HepG2 (cell line): ENCODE measurements around the gene RUNX2. TPM values are rescaled to one million over a fixed set of nuclear protein-coding genes. Genes with fewer than 3 reads are reported as not detected.

Experiments
- HES4 ChIP-seq: sonication (generic); formaldehyde crosslinking; IDR thresholded peaks from 2 replicates; pipeline ENCODE4 v1.9.0; 2021; ENCODE audit warnings: mild to moderate bottlenecking, missing genetic modification reagents, borderline replicate concordance
- KLF12 ChIP-seq: sonication (generic); formaldehyde crosslinking; IDR thresholded peaks from 2 replicates; pipeline ENCODE4 v1.4.0; 2020; ENCODE audit warnings: missing genetic modification reagents, borderline replicate concordance
- RBM22 ChIP-seq: fragments of 200-400 bp; formaldehyde crosslinking; optimal IDR thresholded peaks from 2 replicates; pipeline ENCODE3; 2017; ENCODE audit warnings: mild to moderate bottlenecking, low read length, moderate library complexity
- SRF ChIP-seq: IDR thresholded peaks from 2 replicates; pipeline ENCODE4 v1.6.1; 2011; ENCODE audit warnings: mild to moderate bottlenecking, low read depth, low read length, moderate library complexity
- TARDBP ChIP-seq: sonication (generic); formaldehyde crosslinking; IDR thresholded peaks from 2 replicates; pipeline ENCODE4 v1.8.0; 2022; ENCODE audit warnings: mild to moderate bottlenecking, missing genetic modification reagents
- ZNF121 ChIP-seq: sonication (generic); formaldehyde crosslinking; IDR thresholded peaks from 2 replicates; pipeline ENCODE4 v1.5.0; 2020; ENCODE audit warnings: mild to moderate bottlenecking, missing genetic modification reagents
- polyA plus RNA-seq, 8 experiments: library from polyadenylated mRNA; depleted of rRNA in 3 of 8; stranded (reverse) in 7 of 8; unstranded in 1 of 8; fragments of >200 nt; fragmentation: Illumina TruSeq in 4 of 8; extraction: Trizol in 4 of 8; gene quantifications; 2 replicates each; pipeline versions ENCODE4 v1.2.1 to v1.2.3, GENCODE V29; 2011 to 2016; ENCODE audit warnings: low read depth in 4 of 8, missing spikeins in 1 of 8, mixed read lengths in 1 of 8; ENCODE audit not compliant: insufficient read depth in 1 of 8
- total RNA-seq, 5 experiments: library from RNA; depleted of rRNA; stranded (reverse); fragments of >200 nt; fragmentation: Illumina TruSeq; extraction: Trizol; gene quantifications; 2 replicates each; pipeline ENCODE4 v1.2.3, GENCODE V29; 2016; ENCODE audit warnings: low read depth in 1 of 5
- TF ChIP-seq, protein P1 (sequence below): sonication (generic); formaldehyde crosslinking; IDR thresholded peaks from 2 replicates; pipeline ENCODE4 v1.4.0; 2020; ENCODE audit warnings: missing genetic modification reagents, borderline replicate concordance
- TF ChIP-seq, protein P2 (sequence below): sonication (generic); formaldehyde crosslinking; IDR thresholded peaks from 2 replicates; pipeline ENCODE4 v1.8.0; 2022; ENCODE audit warnings: mild to moderate bottlenecking, missing genetic modification reagents, borderline replicate concordance
- TF ChIP-seq, protein P3 (sequence below): sonication (generic); formaldehyde crosslinking; IDR thresholded peaks from 2 replicates; pipeline ENCODE4; 2020; ENCODE audit warnings: missing genetic modification reagents, mild to moderate bottlenecking, borderline replicate concordance
- TF ChIP-seq, protein P4 (sequence below): sonication (generic); formaldehyde crosslinking; IDR thresholded peaks from 2 replicates; pipeline ENCODE4 v1.5.1; 2020; ENCODE audit warnings: mild to moderate bottlenecking, missing genetic modification reagents, moderate library complexity
- TF ChIP-seq, protein P5 (sequence below): sonication (generic); formaldehyde crosslinking; IDR thresholded peaks from 2 replicates; pipeline ENCODE4 v1.5.1; 2020; ENCODE audit warnings: mild to moderate bottlenecking, moderate library complexity, missing genetic modification reagents
- TF ChIP-seq, protein P6 (sequence below): IDR thresholded peaks from 2 replicates; pipeline ENCODE4 v1.6.1; 2012; ENCODE audit warnings: low read depth, low read length, improper control_type of control experiment

Gene RUNX2
- total and polyA plus RNA-seq, 2 of the 13 experiments (the other 11 are each of a cell fraction or from before 2014, with no cell fraction given), result not detected

DNA sequence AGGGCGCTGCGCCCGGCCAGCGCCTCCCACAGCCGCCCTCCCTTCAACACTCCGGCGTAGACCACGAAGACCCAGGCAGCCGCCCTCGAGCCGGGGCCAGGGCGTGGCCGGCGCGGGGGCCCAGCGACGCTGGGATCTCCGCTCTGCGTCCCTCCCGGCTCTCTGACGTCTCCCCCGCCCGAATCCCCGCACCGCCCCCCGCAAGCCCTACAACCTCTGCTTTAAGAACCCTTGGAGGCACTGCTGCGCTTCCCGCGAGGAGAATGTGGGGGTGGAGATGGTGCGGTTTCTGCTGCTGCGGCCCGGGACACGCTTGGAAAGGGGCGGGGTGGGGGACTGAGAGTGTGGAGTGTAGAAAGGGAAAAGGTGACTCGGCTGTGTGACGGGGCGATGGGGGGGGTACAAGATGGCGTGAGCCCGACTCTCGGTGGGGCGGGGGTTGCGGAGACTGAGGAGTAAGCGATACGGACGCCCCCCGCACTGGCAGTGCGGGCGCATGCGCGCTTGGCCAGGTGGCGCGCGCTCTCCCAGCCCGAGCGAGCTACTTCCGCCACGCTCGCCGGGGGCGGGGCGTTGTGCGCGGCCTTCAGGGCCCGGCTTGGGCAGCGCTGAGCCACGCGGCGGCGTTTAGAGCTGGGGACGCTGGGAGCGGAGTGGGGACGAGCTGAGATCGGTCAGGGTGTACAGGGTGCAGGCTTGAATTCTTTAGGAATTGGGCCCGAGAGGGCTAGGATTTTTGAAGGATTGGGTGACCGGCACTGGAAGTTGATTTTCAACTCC, 49.6 kb downstream of the RUNX2 start, which contains the start of gene SUPT3H (continued):
- TF ChIP-seq, protein P1, sequence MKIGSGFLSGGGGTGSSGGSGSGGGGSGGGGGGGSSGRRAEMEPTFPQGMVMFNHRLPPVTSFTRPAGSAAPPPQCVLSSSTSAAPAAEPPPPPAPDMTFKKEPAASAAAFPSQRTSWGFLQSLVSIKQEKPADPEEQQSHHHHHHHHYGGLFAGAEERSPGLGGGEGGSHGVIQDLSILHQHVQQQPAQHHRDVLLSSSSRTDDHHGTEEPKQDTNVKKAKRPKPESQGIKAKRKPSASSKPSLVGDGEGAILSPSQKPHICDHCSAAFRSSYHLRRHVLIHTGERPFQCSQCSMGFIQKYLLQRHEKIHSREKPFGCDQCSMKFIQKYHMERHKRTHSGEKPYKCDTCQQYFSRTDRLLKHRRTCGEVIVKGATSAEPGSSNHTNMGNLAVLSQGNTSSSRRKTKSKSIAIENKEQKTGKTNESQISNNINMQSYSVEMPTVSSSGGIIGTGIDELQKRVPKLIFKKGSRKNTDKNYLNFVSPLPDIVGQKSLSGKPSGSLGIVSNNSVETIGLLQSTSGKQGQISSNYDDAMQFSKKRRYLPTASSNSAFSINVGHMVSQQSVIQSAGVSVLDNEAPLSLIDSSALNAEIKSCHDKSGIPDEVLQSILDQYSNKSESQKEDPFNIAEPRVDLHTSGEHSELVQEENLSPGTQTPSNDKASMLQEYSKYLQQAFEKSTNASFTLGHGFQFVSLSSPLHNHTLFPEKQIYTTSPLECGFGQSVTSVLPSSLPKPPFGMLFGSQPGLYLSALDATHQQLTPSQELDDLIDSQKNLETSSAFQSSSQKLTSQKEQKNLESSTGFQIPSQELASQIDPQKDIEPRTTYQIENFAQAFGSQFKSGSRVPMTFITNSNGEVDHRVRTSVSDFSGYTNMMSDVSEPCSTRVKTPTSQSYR, result no peak
- TF ChIP-seq RBM22 (no peak), ZNF121 (CRISPR knock-in tag) (peak; percentile 68; the same call in 1 of the 2 replicates), HES4 (CRISPR knock-in tag) (peak; percentile 92), TARDBP (CRISPR knock-in tag) (peak; percentile 68; the same call in 1 of the 2 replicates), SRF (no peak), KLF12 (peak; percentile 78; the same call in 1 of the 2 replicates)
- TF ChIP-seq, protein P2, sequence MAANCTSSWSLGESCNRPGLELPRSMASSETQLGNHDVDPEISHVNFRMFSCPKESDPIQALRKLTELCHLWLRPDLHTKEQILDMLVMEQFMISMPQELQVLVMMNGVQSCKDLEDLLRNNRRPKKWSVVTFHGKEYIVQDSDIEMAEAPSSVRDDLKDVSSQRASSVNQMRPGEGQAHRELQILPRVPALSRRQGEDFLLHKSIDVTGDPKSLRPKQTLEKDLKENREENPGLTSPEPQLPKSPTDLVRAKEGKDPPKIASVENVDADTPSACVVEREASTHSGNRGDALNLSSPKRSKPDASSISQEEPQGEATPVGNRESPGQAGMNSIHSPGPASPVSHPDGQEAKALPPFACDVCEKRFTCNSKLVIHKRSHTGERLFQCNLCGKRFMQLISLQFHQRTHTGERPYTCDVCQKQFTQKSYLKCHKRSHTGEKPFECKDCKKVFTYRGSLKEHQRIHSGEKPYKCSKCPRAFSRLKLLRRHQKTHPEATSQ (CRISPR knock-in tag), result peak; percentile 92
- TF ChIP-seq, protein P3, sequence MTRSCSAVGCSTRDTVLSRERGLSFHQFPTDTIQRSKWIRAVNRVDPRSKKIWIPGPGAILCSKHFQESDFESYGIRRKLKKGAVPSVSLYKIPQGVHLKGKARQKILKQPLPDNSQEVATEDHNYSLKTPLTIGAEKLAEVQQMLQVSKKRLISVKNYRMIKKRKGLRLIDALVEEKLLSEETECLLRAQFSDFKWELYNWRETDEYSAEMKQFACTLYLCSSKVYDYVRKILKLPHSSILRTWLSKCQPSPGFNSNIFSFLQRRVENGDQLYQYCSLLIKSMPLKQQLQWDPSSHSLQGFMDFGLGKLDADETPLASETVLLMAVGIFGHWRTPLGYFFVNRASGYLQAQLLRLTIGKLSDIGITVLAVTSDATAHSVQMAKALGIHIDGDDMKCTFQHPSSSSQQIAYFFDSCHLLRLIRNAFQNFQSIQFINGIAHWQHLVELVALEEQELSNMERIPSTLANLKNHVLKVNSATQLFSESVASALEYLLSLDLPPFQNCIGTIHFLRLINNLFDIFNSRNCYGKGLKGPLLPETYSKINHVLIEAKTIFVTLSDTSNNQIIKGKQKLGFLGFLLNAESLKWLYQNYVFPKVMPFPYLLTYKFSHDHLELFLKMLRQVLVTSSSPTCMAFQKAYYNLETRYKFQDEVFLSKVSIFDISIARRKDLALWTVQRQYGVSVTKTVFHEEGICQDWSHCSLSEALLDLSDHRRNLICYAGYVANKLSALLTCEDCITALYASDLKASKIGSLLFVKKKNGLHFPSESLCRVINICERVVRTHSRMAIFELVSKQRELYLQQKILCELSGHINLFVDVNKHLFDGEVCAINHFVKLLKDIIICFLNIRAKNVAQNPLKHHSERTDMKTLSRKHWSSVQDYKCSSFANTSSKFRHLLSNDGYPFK (CRISPR knock-in tag), result peak; percentile 99
- TF ChIP-seq, protein P4, sequence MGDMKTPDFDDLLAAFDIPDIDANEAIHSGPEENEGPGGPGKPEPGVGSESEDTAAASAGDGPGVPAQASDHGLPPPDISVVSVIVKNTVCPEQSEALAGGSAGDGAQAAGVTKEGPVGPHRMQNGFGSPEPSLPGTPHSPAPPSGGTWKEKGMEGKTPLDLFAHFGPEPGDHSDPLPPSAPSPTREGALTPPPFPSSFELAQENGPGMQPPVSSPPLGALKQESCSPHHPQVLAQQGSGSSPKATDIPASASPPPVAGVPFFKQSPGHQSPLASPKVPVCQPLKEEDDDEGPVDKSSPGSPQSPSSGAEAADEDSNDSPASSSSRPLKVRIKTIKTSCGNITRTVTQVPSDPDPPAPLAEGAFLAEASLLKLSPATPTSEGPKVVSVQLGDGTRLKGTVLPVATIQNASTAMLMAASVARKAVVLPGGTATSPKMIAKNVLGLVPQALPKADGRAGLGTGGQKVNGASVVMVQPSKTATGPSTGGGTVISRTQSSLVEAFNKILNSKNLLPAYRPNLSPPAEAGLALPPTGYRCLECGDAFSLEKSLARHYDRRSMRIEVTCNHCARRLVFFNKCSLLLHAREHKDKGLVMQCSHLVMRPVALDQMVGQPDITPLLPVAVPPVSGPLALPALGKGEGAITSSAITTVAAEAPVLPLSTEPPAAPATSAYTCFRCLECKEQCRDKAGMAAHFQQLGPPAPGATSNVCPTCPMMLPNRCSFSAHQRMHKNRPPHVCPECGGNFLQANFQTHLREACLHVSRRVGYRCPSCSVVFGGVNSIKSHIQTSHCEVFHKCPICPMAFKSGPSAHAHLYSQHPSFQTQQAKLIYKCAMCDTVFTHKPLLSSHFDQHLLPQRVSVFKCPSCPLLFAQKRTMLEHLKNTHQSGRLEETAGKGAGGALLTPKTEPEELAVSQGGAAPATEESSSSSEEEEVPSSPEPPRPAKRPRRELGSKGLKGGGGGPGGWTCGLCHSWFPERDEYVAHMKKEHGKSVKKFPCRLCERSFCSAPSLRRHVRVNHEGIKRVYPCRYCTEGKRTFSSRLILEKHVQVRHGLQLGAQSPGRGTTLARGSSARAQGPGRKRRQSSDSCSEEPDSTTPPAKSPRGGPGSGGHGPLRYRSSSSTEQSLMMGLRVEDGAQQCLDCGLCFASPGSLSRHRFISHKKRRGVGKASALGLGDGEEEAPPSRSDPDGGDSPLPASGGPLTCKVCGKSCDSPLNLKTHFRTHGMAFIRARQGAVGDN (CRISPR knock-in tag), result peak; percentile 98
- TF ChIP-seq, protein P5, sequence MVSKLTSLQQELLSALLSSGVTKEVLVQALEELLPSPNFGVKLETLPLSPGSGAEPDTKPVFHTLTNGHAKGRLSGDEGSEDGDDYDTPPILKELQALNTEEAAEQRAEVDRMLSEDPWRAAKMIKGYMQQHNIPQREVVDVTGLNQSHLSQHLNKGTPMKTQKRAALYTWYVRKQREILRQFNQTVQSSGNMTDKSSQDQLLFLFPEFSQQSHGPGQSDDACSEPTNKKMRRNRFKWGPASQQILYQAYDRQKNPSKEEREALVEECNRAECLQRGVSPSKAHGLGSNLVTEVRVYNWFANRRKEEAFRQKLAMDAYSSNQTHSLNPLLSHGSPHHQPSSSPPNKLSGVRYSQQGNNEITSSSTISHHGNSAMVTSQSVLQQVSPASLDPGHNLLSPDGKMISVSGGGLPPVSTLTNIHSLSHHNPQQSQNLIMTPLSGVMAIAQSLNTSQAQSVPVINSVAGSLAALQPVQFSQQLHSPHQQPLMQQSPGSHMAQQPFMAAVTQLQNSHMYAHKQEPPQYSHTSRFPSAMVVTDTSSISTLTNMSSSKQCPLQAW (CRISPR knock-in tag), result peak; percentile 80
- TF ChIP-seq, protein P6, sequence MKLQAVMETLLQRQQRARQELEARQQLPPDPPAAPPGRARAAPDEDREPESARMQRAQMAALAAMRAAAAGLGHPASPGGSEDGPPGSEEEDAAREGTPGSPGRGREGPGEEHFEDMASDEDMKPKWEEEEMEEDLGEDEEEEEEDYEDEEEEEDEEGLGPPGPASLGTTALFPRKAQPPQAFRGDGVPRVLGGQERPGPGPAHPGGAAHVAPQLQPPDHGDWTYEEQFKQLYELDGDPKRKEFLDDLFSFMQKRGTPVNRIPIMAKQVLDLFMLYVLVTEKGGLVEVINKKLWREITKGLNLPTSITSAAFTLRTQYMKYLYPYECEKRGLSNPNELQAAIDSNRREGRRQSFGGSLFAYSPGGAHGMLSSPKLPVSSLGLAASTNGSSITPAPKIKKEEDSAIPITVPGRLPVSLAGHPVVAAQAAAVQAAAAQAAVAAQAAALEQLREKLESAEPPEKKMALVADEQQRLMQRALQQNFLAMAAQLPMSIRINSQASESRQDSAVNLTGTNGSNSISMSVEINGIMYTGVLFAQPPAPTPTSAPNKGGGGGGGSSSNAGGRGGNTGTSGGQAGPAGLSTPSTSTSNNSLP, result no peak
